ENCODE measurements around the gene DCAF6.

The DCAF6 gene

DNA sequence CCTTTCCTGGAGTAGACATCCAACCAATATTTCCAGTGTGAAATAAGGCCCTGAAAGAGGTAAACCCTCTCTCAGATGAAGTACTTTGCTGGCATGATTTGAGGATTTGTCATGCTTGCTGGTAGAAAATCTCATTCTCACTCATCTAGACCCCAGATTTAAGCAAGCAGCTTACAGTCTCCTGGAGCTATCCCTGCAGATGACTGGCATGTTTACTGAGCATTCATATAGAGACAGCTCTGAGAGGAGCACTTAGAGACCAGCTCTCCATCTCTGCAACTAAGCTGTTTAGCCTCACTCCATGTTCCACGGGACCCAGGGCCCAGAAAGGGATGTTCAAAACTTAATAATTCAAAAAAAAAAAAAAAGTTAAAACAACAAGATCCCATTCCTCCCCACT, 166.0 kb downstream of the DCAF6 start:
- no peak overlapping the region for H3K23ac ChIP-seq (ENCODE audit: low read depth, low read length, poor library complexity)
- H2AK5ac ChIP-seq (ENCODE audit: low read depth, low read length) = no peak overlapping the region
- WGBS, 2 donors (ENCODE audit: extremely low coverage in 2 of 2, insufficient read length in 2 of 2, insufficient replicate concordance in 1 of 2) = no CpG with 5 or more reads among the region's 1 CpG
- H3K27ac ChIP-seq (replicated peaks; ENCODE audit: low read length) = no peak overlapping the region
- DNase-seq (ENCODE audit: low spot score) = no peak
- no peak overlapping the region for H2AFZ ChIP-seq (ENCODE audit: low read length)
- H3K4me1 ChIP-seq (ENCODE audit: control insufficient read depth in 2 of 2, insufficient read depth in 1 of 2, low read depth in 1 of 2, low read length in 2 of 2) = peaks cover 0 to 1% of the 10 kb centered on the region in 2 donors
- peaks cover 21 to 74% of the 10 kb centered on the region in 2 donors for H3K36me3 ChIP-seq (replicated peaks in 1 of 2; ENCODE audit: control insufficient read depth in 2 of 2, insufficient read depth in 2 of 2, low read length in 2 of 2)
- H3K14ac ChIP-seq (ENCODE audit: low read length) = no peak overlapping the region
- no peak overlapping the region for H2BK15ac ChIP-seq (ENCODE audit: low read length)
- no peaks in the 10 kb centered on the region for H3K9me3 ChIP-seq (replicated peaks in 1 of 2; ENCODE audit: control insufficient read depth in 2 of 2, insufficient read depth in 1 of 2, low read depth in 1 of 2, low read length in 2 of 2)
- H3K4me3 ChIP-seq (ENCODE audit: low read length in 2 of 2) = no peak overlapping the region
- no peak overlapping the region for H3K4me2 ChIP-seq (ENCODE audit: insufficient read depth, low read length, poor library complexity, severe bottlenecking)
- no peak overlapping the region for H4K8ac ChIP-seq (ENCODE audit: low read depth, low read length)
- H3K79me1 ChIP-seq (ENCODE audit: low read depth, low read length) = peaks cover 2% of the 10 kb centered on the region
- no peak overlapping the region for H2BK12ac ChIP-seq (ENCODE audit: low read length)
- H3K4ac ChIP-seq (ENCODE audit: low read length) = no peak overlapping the region
- no peak overlapping the region for H2BK120ac ChIP-seq (ENCODE audit: low read depth, low read length)
- H4K91ac ChIP-seq (ENCODE audit: low read depth, low read length, poor library complexity) = no peak overlapping the region
- H3K18ac ChIP-seq (ENCODE audit: low read length) = no peak overlapping the region
- H3K27me3 ChIP-seq (ENCODE audit: control insufficient read depth in 3 of 3, insufficient read depth in 3 of 3, low read depth in 1 of 3, low read length in 3 of 3) = no peaks in the 10 kb centered on the region
- H2BK5ac ChIP-seq (ENCODE audit: low read length) = no peak overlapping the region
- no peak overlapping the region for H3K9ac ChIP-seq (ENCODE audit: low read depth, low read length, poor library complexity)

DNA sequence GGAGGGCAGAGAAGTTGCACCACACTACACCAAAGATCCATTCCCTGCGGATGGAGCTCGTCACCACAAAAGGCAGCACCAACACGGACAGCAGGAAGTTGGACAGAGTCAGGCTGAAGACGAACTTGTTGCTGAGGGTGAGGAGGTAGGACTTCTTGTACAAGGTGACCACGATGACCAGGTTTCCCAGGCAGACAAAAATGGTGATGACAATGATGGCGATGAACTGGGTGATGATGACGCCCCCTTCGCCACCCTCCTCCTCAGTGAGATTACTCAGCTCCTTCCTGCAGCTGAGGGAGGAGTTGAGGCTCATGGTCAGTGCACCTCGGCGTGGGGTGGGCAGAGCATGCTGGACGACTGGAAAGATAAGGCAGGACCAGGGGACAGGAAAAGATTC, 168.1 kb downstream of the DCAF6 start:
- no peaks in the 10 kb centered on the region for H3K9me3 ChIP-seq (replicated peaks in 1 of 2; ENCODE audit: control insufficient read depth in 2 of 2, insufficient read depth in 1 of 2, low read depth in 1 of 2, low read length in 2 of 2)
- no peak overlapping the region for H4K8ac ChIP-seq (ENCODE audit: low read depth, low read length)

DNA sequence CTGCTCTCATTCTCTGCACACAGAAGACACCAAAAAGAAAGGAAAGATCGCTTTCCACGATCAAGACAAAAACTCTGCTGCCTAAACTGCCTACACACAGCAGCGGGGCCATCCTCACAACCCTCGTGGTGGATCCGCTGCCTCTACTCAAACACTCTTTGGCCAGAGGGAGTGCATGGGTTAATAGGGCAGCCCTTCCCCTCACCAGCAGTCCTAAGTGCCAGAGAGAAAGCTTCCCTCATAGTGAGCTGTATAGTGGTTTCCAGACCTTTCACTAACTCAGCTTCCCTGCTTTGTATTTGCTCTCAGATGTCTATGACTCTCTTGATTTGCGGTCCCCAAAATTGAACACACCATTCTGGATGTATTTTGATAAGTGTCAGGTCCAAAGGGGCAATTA, 169.4 kb downstream of the DCAF6 start:
- no CpG with 5 or more reads among the region's 6 CpGs for WGBS, 2 donors (ENCODE audit: extremely low coverage in 2 of 2, insufficient read length in 2 of 2, insufficient replicate concordance in 1 of 2)
- H3K18ac ChIP-seq (ENCODE audit: low read length) = no peak overlapping the region

More for the DNA sequence above, 168.1 kb downstream of the DCAF6 start:
- Histone ChIP-seq H3K9ac (ENCODE audit: low read depth, low read length, poor library complexity) (no peak overlapping the region), H3K4me3 (ENCODE audit: low read length in 2 of 2) (peak overlapping the region in 1 of 2 donors; percentile 23), H3K79me1 (ENCODE audit: low read depth, low read length) (peaks cover 2% of the 10 kb centered on the region), H2BK5ac (ENCODE audit: low read length) (no peak overlapping the region), H2BK15ac (ENCODE audit: low read length) (no peak overlapping the region), H2BK120ac (ENCODE audit: low read depth, low read length) (no peak overlapping the region), H3K27me3 (ENCODE audit: control insufficient read depth in 3 of 3, insufficient read depth in 3 of 3, low read depth in 1 of 3, low read length in 3 of 3) (no peaks in the 10 kb centered on the region), H3K23ac (ENCODE audit: low read depth, low read length, poor library complexity) (no peak overlapping the region), H3K4ac (ENCODE audit: low read length) (no peak overlapping the region), H2AFZ (ENCODE audit: low read length) (no peak overlapping the region), H3K4me2 (ENCODE audit: insufficient read depth, low read length, poor library complexity, severe bottlenecking) (no peak overlapping the region), H3K36me3 (replicated peaks in 1 of 2; ENCODE audit: control insufficient read depth in 2 of 2, insufficient read depth in 2 of 2, low read length in 2 of 2) (peaks cover 12 to 72% of the 10 kb centered on the region in 2 donors), H3K4me1 (ENCODE audit: control insufficient read depth in 2 of 2, insufficient read depth in 1 of 2, low read depth in 1 of 2, low read length in 2 of 2) (peaks cover 0 to 5% of the 10 kb centered on the region in 2 donors), H2BK12ac (ENCODE audit: low read length) (no peak overlapping the region), H4K91ac (ENCODE audit: low read depth, low read length, poor library complexity) (no peak overlapping the region), H3K18ac (ENCODE audit: low read length) (no peak overlapping the region), H2AK5ac (ENCODE audit: low read depth, low read length) (no peak overlapping the region), H3K14ac (ENCODE audit: low read length) (no peak overlapping the region), H3K27ac (replicated peaks; ENCODE audit: low read length) (no peak overlapping the region)
- DNase-seq (ENCODE audit: low spot score) = no peak
- no CpG with 5 or more reads among the region's 11 CpGs for WGBS, 2 donors (ENCODE audit: extremely low coverage in 2 of 2, insufficient read length in 2 of 2, insufficient replicate concordance in 1 of 2)

DNA sequence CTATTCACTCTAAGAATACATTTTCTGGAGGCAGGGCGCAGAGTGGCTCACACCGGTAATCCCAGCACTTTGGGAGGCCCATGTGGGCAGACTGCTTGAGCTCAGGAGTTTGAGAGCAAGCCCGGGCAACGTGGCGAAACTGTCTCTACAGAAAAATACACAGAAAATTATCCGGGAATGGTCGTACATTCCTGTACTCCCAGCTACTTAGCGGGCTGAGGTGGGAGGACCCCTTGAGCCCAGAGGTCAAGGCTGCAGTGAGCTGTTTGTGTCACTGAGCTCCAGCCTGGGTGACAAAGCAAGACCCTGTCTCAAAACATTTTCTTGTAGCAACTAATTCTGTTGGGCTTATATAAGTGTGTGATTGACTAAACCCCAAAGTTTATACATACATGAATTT, 169.8 kb downstream of the DCAF6 start:
- Histone ChIP-seq H2BK12ac (ENCODE audit: low read length) (no peak overlapping the region), H3K18ac (ENCODE audit: low read length) (no peak overlapping the region), H2AK5ac (ENCODE audit: low read depth, low read length) (no peak overlapping the region), H3K27me3 (ENCODE audit: control insufficient read depth in 3 of 3, insufficient read depth in 3 of 3, low read depth in 1 of 3, low read length in 3 of 3) (no peaks in the 10 kb centered on the region), H4K8ac (ENCODE audit: low read depth, low read length) (no peak overlapping the region), H3K27ac (replicated peaks; ENCODE audit: low read length) (no peak overlapping the region), H3K9ac (ENCODE audit: low read depth, low read length, poor library complexity) (no peak overlapping the region), H4K91ac (ENCODE audit: low read depth, low read length, poor library complexity) (no peak overlapping the region), H2BK120ac (ENCODE audit: low read depth, low read length) (no peak overlapping the region), H2BK5ac (ENCODE audit: low read length) (no peak overlapping the region), H3K14ac (ENCODE audit: low read length) (no peak overlapping the region), H3K4me1 (ENCODE audit: control insufficient read depth in 2 of 2, insufficient read depth in 1 of 2, low read depth in 1 of 2, low read length in 2 of 2) (peaks cover 0 to 8% of the 10 kb centered on the region in 2 donors), H3K4me2 (ENCODE audit: insufficient read depth, low read length, poor library complexity, severe bottlenecking) (no peak overlapping the region), H3K23ac (ENCODE audit: low read depth, low read length, poor library complexity) (no peak overlapping the region), H3K4me3 (ENCODE audit: low read length in 2 of 2) (no peak overlapping the region), H3K36me3 (replicated peaks in 1 of 2; ENCODE audit: control insufficient read depth in 2 of 2, insufficient read depth in 2 of 2, low read length in 2 of 2) (peaks cover 12 to 72% of the 10 kb centered on the region in 2 donors), H3K9me3 (replicated peaks in 1 of 2; ENCODE audit: control insufficient read depth in 2 of 2, insufficient read depth in 1 of 2, low read depth in 1 of 2, low read length in 2 of 2) (no peaks in the 10 kb centered on the region), H3K4ac (ENCODE audit: low read length) (no peak overlapping the region), H2AFZ (ENCODE audit: low read length) (no peak overlapping the region), H3K79me1 (ENCODE audit: low read depth, low read length) (peaks cover 2% of the 10 kb centered on the region), H2BK15ac (ENCODE audit: low read length) (no peak overlapping the region)
- DNase-seq (ENCODE audit: low spot score) = no peak
- no CpG with 5 or more reads among the region's 8 CpGs for WGBS, 2 donors (ENCODE audit: extremely low coverage in 2 of 2, insufficient read length in 2 of 2, insufficient replicate concordance in 1 of 2)

More for the DNA sequence above, 169.4 kb downstream of the DCAF6 start:
- H3K27me3 ChIP-seq (ENCODE audit: control insufficient read depth in 3 of 3, insufficient read depth in 3 of 3, low read depth in 1 of 3, low read length in 3 of 3) = no peaks in the 10 kb centered on the region
- H4K91ac ChIP-seq (ENCODE audit: low read depth, low read length, poor library complexity) = no peak overlapping the region
- no peak overlapping the region for H3K4me3 ChIP-seq (ENCODE audit: low read length in 2 of 2)
- H3K14ac ChIP-seq (ENCODE audit: low read length) = no peak overlapping the region
- no peak overlapping the region for H2AFZ ChIP-seq (ENCODE audit: low read length)
- no peak overlapping the region for H3K9ac ChIP-seq (ENCODE audit: low read depth, low read length, poor library complexity)
- no peak overlapping the region for H4K8ac ChIP-seq (ENCODE audit: low read depth, low read length)
- no peak overlapping the region for H3K4ac ChIP-seq (ENCODE audit: low read length)
- no peak overlapping the region for H2BK5ac ChIP-seq (ENCODE audit: low read length)
- no peak overlapping the region for H3K4me2 ChIP-seq (ENCODE audit: insufficient read depth, low read length, poor library complexity, severe bottlenecking)
- no peak overlapping the region for H3K23ac ChIP-seq (ENCODE audit: low read depth, low read length, poor library complexity)
- H3K79me1 ChIP-seq (ENCODE audit: low read depth, low read length) = peaks cover 2% of the 10 kb centered on the region
- peaks cover 12 to 70% of the 10 kb centered on the region in 2 donors for H3K36me3 ChIP-seq (replicated peaks in 1 of 2; ENCODE audit: control insufficient read depth in 2 of 2, insufficient read depth in 2 of 2, low read length in 2 of 2)
- H2BK120ac ChIP-seq (ENCODE audit: low read depth, low read length) = no peak overlapping the region
- H2BK12ac ChIP-seq (ENCODE audit: low read length) = no peak overlapping the region
- H3K9me3 ChIP-seq (replicated peaks in 1 of 2; ENCODE audit: control insufficient read depth in 2 of 2, insufficient read depth in 1 of 2, low read depth in 1 of 2, low read length in 2 of 2) = no peaks in the 10 kb centered on the region
- no peak overlapping the region for H2BK15ac ChIP-seq (ENCODE audit: low read length)
- H3K27ac ChIP-seq (replicated peaks; ENCODE audit: low read length) = no peak overlapping the region
- peaks cover 0 to 5% of the 10 kb centered on the region in 2 donors for H3K4me1 ChIP-seq (ENCODE audit: control insufficient read depth in 2 of 2, insufficient read depth in 1 of 2, low read depth in 1 of 2, low read length in 2 of 2)
- H2AK5ac ChIP-seq (ENCODE audit: low read depth, low read length) = no peak overlapping the region
- DNase-seq (ENCODE audit: low spot score) = no peak

Measured in neuronal stem cell (in vitro differentiated cells).